Measurements from ENCODE around the gene ATXN7L3.

The ATXN7L3 gene

GRCh38 chr17:44188576-44189403 lies 10.9 kb downstream of the ATXN7L3 start:
- in situ Hi-C loops (cut with MboI; ENCODE audit: low pct_unique_long_range_greater_than_20kb, low sequenced_read_pairs, unreplicated experiment), result no loop called here
- DNase-seq (ENCODE audit: low spot score), result no peak
- TF ChIP-seq, protein P1, sequence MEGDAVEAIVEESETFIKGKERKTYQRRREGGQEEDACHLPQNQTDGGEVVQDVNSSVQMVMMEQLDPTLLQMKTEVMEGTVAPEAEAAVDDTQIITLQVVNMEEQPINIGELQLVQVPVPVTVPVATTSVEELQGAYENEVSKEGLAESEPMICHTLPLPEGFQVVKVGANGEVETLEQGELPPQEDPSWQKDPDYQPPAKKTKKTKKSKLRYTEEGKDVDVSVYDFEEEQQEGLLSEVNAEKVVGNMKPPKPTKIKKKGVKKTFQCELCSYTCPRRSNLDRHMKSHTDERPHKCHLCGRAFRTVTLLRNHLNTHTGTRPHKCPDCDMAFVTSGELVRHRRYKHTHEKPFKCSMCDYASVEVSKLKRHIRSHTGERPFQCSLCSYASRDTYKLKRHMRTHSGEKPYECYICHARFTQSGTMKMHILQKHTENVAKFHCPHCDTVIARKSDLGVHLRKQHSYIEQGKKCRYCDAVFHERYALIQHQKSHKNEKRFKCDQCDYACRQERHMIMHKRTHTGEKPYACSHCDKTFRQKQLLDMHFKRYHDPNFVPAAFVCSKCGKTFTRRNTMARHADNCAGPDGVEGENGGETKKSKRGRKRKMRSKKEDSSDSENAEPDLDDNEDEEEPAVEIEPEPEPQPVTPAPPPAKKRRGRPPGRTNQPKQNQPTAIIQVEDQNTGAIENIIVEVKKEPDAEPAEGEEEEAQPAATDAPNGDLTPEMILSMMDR (IDR thresholded peaks at IDR 0.05; ENCODE audit: extremely low read depth, insufficient read depth, missing control alignments), result no peak

GRCh38 chr17:44187131-44187899 lies 12.4 kb downstream of the ATXN7L3 start:
- DNase-seq (ENCODE audit: low spot score), result no peak
- in situ Hi-C loops (cut with MboI; ENCODE audit: low pct_unique_long_range_greater_than_20kb, low sequenced_read_pairs, unreplicated experiment), result no loop called here
- TF ChIP-seq, protein P1 (IDR thresholded peaks at IDR 0.05; ENCODE audit: extremely low read depth, insufficient read depth, missing control alignments), result no peak

- in situ Hi-C loops (cut with MboI; ENCODE audit: low pct_unique_long_range_greater_than_20kb, low sequenced_read_pairs, unreplicated experiment), result no loop called here
- DNase-seq (ENCODE audit: low spot score), result peak; percentile 100
- TF ChIP-seq, protein P1 (IDR thresholded peaks at IDR 0.05; ENCODE audit: extremely low read depth, insufficient read depth, missing control alignments), result no peak
Measured at GRCh38 chr17:44186307-44187130, 13.2 kb downstream of the ATXN7L3 start, which contains the start of gene TMUB2. Gene TMUB2 (plus strand): TSS chr17:44186972. CDS start chr17:44187709, 737 bp downstream.

DNA sequence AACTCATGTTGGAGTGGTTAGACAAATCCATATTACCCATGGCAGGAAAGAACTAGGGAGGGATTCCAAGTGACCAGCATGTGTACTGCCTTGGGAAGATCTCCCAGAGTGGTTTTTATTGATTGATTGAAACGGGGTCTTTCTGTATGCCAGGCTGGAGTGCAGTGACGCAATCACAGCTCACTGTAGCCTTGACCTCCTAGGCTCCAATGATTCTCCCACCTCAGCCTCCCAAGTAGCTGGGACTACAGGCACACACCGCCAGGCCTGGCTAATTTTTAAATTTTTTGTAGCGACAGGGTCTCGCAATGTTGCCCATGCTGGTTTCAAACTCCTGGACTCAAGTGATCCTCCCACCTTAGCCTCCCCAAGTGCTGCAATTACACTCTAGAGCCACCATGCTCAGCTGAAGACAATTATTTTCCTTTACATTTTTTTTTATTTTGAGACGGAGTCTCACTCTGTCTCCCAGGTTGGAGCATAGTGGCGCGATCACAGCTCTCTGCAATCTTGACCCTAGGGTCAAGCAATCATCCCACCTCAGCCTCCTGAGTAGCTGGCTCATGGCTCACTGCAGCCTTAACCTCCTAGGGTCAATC lies 15.4 kb downstream of the ATXN7L3 start:
- DNase-seq (ENCODE audit: low spot score), result no peak
- in situ Hi-C loops (cut with MboI; ENCODE audit: low pct_unique_long_range_greater_than_20kb, low sequenced_read_pairs, unreplicated experiment), result no loop called here
- TF ChIP-seq, protein P1 (IDR thresholded peaks at IDR 0.05; ENCODE audit: extremely low read depth, insufficient read depth, missing control alignments), result no peak

- TF ChIP-seq, protein P1 (IDR thresholded peaks at IDR 0.05; ENCODE audit: extremely low read depth, insufficient read depth, missing control alignments), result no peak
- in situ Hi-C loops (cut with MboI; ENCODE audit: low pct_unique_long_range_greater_than_20kb, low sequenced_read_pairs, unreplicated experiment), result no loop called here
- DNase-seq (ENCODE audit: low spot score), result peak; percentile 6
Measured at GRCh38 chr17:44183024-44183423, 16.7 kb downstream of the ATXN7L3 start.

- TF ChIP-seq, protein P1 (IDR thresholded peaks at IDR 0.05; ENCODE audit: extremely low read depth, insufficient read depth, missing control alignments), result no peak
- in situ Hi-C loops (cut with MboI; ENCODE audit: low pct_unique_long_range_greater_than_20kb, low sequenced_read_pairs, unreplicated experiment), result no loop called here
- no peak for DNase-seq (ENCODE audit: low spot score)
Measured at GRCh38 chr17:44178133-44178532, 21.6 kb downstream of the ATXN7L3 start.

Data from GM13977 (cell line).